NCI-H1930 (cell line): ENCODE measurements around the gene EGR4.

Experiments used
- DNase-seq, 2 experiments: peaks; one replicate each; lab custom pipeline; 2025; lab: John Stamatoyannopoulos, UW

The EGR4 gene

DNA sequence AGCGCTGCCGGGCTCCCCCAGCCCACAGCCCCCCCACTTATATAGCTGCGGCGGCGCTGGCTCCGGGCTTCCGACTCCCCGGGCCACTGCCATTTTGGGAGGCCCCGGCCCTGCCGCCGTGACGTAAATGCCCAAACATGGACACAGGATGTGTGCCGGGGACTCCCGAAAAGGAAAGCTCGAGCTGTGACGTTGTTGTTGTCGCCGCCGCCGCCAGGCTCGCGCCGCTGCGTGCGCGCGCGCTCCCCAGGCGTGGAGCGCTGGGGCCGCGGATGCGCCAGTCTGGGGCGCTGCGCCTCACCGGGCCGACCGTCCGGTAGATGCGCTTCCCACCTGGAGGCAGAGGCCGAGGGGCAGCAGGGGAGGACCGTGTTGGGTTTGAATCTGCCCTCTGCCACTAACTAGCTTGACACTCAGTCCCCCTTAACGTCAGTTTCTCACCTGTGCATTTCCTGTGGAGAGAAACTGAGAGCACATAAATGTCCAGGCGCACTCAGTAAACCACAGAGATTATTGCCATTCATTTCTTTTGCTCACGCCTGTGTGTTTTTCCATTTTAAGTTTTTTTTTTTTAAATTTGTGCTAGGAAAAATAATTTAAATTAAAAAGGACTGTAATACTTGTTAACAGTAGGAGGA, at the start of gene EGR4:
TSS of gene EGR4 (minus strand) at position 15 of the 638 bp plus-strand sequence. CDS start 231 bp downstream, outside the sequence.
- DNase-seq, result peak; percentile 84 to 89

DNA sequence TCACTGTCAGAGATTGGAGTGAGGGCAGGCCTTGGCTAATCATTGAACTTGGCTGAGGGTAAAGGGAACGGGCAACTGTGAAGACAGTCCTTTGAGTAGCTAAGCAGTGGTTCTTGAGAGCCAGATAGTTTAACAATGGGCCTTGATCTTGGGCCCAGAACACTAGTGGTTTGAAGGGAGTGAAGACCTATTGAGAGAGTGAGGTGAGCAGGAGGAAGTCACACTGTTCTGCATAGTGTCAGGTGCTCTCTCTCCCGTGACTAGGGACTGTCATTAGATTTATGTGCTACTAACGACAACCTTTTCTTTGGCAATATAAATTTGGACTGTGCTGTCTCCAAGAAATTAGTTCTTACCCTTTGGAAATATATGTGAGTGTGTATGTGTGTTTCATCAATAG, 47.7 kb upstream of the EGR4 start:
- no peak for DNase-seq

DNA sequence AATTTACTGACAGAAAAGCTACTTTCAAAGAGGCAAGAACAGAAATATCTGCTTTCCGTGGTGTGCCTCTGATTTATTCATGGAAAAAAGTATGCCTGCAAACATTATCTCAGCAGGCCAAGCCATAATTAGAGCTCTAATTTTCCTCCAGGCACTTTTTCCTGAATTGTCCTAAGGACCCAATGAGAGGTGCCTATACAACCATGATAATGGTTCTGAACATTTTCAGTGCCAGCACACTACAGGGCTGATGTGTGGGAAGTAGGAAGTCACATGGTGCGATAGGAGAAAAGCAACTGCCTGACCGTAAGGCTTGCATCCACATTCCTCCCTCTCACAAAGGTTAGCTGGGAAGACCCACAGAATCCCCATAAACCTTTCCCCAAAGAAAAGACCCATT, 45.9 kb upstream of the EGR4 start:
- no peak for DNase-seq

DNA sequence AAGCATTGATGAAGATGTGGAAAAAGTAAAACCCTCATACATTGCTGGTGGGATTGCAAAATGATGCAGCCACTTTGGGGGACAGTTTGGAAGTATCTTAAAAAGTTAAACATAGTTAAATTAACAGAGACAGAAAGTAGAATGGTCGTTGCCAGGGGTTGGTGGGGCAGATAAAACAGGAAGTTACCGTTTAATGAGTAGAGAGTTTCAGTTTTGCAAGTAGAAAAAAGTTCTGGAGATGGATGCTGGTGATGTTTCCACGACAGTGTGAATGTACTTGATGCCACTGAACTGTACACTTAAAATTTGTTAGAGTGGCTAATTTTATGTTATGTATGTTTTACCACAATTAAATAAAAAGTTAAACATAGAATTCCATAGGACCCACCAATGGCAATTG, 44.5 kb upstream of the EGR4 start:
- no peak for DNase-seq

DNA sequence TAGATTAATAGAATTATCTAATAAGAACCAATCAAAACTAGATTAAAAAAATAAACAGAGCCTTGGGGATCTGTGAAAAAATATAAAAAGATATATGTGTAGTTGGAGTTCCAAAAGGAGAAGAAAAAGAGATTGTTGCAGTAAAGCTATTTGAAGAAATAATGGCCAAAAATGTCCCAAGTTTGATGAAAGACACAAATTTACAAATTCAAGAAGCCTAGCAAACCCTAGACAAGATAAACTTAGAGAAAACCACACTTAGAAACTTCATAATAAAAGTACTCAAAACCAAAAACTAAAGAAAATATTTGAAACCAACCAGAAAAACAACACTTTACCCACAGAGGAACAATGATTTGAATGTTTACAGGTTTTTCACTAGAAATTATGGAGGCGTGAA, 41.3 kb upstream of the EGR4 start:
- DNase-seq, result no peak

DNA sequence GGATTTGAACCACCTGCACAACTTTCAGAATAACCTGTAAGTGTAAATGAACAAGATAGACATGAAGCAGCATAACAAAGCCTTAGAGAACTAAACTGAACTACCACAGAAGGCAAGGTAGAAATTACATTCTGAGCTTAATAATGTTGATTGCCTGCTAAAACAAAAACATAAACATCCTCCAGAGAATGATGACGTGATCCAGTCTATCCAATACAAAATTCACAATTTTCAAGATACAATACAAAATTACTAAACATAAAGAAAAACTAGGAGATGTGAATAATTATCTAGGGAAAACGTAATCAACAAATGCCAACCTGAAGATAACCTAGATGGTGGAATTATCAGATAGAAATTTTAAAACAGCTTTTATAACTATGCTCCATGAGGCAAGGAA, 40.7 kb upstream of the EGR4 start:
- no peak for DNase-seq

DNA sequence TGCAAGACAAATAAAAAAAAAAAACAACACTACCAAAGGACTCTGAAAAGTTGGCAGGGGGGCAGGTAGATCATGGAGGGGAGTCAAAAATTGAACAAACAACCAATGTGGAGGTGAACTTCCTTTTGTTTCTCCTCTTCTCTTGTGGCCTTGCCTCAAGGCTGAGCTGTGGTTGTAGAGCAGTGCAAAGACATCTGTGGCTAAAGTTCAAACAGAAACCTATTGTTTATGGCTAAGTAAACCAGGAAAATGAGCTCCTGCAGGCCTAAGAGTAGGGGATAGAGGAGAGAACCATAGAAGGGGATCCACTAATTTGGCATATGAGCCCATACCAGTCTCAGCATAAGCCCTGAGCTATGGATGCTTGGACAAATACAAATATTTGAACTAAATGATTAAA, 40.2 kb upstream of the EGR4 start:
- DNase-seq, result peak; percentile 76 to 81

DNA sequence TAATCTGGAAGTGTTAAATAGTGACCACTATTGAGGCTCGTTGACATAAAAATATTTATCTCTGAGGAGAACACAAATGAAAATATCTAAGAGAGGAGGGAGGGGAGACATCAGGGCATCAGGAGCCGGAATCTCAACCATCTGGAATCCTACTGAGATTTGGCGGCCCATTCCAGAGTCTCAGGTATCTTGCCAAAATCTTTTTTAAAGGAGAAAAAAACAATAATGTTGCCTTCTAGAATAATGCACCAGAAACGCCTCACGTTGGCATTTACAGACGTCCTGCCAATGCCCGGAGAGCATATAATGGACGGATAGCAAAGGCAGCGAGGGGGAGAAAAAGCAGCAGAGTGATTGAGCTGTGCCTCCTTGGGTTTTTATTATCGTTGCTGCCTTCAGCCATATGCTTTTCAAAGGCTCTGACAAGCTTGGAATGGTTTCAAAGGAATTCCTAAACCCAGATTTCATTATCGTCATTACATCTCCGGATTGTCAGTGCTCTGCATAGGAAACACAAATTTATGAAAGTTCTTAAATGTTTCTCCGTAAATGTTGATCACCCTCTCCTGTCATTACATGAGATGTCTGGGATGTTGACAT, 30.9 kb upstream of the EGR4 start:
- no peak for DNase-seq

DNA sequence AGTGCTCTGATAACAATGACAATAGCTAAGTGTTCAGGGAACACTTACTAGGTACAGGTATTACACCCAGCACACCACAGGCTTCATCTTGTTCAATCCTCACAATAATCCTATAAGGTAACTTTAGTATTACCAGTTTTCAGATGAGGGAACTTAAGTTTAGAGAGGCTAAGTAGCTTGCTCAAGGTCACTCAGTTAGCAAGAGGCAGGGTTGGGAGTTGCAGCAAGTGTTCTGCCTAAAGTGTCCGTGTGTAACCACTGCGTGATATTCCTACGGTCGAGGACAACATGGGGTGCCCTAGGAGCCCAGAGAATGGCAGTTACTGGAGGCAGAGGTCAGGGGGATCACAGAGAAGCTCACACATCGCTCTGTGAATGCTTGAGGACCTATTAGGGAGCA, 30.2 kb upstream of the EGR4 start:
- no peak for DNase-seq

DNA sequence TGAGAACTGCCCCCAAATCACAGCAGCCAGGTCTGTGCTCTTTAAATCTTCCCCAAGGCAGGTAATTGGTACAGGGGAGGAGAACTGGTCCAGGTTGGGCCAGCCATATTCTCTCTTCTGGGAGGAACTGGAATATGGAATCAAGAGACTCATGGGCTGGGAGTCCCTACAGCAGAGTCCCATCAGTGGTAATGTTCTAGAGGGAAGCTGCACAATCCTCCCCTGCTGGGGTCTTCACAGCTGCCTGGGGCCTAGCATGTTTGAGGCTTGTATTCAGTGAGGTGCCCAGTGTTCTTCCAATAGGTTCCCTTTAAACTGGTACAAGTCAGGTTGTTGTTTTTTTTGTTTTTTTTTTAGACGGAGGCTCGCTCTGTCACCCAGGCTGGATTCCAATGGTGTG, 21.1 kb upstream of the EGR4 start:
- no peak for DNase-seq

DNA sequence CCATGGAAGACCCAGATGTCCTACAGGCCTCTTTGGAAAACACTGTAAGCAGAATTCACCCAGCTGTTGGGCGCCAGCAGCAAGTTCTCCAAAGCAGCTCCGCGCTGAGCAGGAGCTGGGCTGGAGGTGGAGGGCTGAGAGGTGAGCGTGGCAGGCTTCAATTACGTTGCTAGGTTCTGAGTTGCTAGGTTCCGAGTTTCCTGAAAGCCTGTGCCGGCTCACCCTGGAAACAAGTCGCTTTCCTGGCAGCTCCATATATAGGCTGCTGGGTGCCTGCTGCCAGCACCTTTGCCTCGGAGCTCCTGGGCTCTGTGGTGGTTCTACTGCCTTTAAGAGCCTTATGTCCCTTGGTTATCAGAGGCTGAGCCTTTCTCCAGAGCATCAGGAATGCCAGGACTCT, 14.4 kb upstream of the EGR4 start:
- DNase-seq, result peak; percentile 57 to 67

DNA sequence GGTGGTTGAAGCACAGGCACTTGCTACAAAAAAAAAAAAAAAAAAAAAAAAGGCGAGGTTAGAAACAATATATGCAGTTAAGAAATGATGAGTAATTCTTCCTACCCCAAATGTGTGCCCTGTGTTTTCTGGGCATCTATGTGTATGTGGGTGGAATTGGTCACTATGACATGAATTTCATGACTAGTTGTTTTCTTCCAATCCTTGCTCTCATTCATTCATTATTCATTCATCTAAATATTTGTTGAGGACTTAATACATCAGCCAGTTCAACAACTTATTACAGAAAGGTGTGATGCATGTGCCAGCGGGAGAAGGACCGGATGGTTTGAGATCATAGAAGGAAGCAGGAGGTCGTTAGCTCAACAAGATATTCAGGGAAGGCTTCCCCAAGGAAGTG, 8.3 kb upstream of the EGR4 start:
- DNase-seq, result no peak

DNA sequence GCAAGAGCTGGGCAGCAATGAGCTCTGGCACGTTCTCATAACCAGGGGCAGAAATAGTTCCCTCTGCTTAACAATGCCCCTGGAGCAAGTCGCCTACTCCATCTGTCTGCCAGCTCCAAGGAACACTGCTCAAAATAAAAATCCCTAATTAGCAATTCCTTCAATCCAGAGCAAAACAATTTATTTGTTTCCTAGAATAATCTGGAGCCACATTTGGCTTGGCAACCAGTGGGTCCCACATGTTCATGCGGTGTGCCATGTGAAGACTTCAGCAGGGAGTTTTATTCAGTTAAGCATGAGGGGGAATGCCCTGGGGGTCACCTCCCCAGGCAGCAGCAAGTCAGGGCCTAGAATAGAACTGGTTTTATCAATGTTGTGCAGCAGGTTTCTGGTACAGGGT, 7.6 kb upstream of the EGR4 start:
- DNase-seq, result no peak

DNA sequence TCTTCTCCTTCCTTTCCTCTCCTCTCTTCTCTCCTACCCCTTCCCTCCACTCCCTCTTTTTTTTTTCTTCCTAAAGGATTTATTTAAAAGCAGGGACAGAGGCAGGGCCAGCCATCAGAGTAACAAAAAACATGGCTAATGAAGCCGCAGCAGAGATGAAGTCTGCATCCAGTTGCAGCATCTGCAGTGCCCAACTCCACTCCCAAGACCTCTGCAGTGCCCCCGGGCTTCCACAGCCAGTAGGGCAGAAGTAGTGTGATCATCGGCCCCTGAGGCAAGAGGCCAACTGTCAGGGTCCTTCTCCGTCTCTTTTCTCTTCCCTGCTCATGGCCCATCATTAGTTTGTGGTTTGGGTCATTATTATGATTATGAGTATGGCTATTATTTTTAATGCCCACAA, 4.2 kb upstream of the EGR4 start:
- DNase-seq, result no peak

DNA sequence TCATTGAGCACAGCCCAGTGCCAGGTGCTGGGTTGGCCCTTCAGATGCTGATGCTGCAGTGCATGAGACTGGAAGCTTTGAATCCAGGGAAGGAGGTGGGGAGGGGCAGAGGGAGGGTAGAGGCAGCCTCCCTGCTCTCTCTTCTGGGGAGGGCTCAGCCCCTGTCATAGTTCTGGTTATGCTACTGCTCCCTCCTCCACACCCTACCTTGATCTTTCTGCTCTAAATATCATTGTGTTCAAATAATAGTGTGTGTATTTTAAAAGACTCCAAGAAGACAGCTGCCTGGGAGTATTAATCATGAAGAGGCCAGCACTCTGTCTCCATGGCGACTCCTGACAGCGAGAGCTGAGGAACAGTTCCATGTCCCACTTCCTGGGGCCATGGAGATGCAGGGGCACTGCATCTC, 3.8 kb upstream of the EGR4 start:
- DNase-seq, result no peak

DNA sequence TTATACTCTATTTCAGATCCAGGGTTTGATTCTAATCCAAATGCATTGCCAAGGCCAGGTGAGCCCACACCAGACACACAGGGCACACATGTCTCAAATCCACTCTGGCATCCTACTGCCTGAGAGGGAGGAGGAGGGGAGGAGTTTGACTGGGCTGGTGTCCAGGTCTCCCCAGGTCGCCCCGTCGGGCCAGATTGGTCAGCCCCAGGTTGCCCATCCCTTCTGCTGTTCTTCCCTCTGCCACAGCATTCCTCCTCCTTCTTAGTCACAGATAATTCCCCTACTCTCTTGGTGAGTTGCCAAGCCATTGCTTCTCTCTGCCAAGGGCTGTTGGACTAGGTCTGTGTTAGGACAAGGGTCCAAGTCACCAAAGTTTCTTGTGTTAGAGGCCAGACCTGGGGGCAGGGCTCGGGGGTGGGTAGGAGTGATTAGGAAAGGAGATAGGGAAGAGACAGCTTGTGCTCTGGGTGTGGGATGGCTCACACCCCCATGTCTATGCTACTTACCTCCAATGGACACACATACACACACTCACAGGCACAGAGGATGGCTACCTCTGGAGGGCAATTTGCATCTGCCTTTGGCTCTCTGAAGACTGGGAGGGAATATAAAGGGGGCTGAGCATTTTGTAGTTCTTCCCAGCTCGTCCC, 2.5 kb upstream of the EGR4 start:
- no peak for DNase-seq

DNA sequence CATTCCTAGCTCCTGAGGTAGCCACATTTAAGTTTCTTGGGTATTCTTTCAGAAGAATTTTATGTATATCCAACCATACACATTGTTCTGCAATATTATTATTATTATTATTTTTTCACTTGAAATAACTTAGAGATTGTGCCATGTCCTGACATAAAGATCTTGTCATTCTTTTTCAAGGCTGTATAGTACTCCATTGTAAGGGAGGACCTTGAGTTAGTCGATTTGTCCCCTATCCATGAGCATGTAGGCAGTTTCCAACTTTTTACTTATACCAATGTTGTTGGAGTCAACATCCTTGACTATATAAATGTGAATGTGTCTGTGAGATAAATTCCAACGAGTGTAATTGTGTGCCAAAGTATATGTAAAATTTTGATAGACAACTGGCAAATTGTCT, 891 bp upstream of the EGR4 start:
- DNase-seq, result no peak

DNA sequence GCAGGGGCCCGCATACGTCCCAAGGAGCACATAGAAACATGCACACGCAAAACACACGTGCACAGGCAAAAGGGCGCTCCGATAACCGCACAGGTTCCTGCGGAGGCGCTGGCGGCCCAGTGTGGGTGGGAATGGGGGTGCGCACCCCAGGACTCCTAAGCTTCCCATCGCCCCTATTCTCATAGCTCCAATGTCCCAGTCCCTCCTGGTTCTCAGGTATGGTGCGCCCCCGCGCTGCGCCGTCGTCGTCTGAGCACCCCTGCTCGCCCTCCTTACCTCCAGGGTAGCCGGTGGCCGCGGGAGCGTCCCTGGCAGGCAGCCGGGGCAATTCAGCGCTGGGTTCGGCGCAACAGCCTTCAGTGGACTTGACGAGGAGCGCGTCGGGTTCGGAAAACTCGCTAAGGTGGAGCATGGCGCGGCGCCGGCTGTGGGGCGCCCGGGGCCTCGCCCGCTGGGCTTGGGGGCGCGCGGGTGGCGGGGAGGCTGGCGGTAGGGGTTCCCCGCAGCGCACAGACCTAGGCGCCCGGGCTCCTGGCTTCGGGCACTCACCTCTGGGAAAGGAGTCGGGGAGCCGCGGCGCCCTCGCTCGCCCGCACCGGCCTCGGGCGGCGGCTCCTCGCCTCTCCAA, 328 bp downstream of the EGR4 start:
- DNase-seq, result no peak

DNA sequence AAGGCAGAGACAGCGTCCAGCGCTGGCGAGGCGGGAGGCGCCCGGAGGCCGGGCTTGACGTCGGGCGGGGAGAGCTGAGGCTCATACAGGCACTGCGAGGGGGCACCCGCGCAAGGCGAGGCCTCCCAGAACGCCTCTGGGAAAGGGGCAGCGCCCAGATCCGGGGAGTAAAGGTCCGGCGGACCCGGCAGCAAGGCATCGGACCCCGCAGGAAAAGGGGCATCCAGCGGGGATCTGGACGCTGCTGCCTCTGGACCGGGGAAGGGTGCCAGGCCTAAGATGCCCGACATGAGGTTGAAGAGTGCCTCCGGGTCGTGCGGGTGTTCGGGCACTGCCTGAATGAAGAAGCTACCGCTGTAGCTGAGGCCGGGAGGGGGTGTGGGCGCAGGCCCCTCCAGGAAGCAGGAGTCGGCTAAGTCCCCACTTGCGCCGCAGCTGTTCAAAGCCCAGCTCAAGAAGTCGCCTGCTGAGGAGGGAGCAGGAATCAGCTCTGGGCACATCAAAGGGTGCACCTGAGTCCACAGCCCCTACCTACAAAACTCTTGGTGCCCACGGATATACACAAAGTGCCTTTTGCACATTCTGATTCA, 937 bp downstream of the EGR4 start:
- no peak for DNase-seq

DNA sequence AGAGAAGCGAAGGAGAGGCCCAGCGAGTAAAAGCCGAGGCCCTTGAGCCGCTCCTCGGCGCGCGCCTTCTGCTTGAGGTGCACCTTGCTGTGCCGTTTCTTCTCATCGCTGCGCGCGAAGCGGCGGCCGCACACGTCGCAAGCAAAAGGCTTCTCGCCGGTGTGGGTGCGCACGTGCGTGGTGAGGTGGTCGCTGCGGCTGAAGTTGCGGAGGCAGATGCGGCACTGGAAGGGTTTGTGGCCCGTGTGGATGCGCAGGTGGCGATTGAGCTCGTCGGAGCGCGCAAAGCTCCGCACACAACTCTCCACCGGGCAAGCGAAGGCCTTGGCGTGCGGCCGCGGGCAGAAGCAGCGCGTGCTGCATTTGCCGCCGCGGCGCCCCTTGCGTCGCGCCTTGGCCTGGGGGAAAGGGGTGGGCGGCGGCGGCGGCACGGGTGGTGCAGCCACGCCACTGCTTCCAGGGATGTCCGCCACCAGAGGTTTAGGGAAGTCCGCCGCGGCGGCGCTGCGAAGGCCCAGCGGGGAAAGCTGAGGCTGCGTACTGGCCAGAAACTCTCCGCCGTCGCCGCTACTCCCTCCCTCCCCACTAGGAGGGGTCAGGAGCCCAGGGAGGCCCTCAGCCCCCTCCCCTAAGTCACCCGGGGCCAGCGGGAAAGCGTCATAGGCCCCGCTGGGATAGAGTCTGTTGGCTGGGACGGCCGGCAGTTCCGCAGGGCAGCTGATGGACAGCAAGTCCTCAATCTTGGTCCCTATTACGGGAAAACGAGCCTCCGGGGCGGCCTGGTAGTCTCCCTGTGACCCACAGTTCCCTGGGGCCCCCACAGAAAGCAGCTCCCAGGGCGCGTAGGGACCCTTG, 1.7 kb downstream of the EGR4 start:
- DNase-seq, result peak in 1 of 2 experiments; percentile 48

DNA sequence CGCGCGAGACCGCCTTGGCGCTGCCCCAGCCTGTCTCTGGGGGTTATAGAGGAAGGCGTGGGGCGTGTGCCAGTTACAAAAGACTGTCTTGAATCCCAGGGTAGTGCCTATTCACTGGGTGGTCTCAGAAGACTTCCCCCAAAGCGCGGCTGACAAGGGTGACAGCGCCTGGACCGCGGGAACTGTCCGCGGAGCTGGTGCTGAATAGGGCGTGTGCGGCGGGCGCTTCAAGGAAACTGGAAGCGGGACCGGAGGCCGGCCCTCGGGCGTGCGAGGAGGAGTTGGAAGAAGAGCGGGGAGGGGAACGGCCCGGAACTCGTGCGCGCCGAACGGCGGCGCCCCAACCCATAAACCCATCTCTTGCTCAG, 2.3 kb downstream of the EGR4 start:
- no peak for DNase-seq
